Colon (tissue), 2 donors: Measurements from ENCODE around the gene WBP1.
"Not testable (repeated sequence)": the region's sequence is repeated elsewhere in the genome, so short reads cannot be mapped to it uniquely, and the experiment has no call there.

Experiments used
- FAIRE-seq: peaks from 2 replicates; lab custom pipeline; 2012; peaks lifted over from hg19 to GRCh38; lab: Jason Lieb, UNC
- donor health status: control.
- donor health status: control.

The WBP1 gene

GRCh38 chr2:74454654-74455511, 3.4 kb upstream of the WBP1 start, which contains the start of gene INO80B:
TSS of gene INO80B (plus strand) at chr2:74455087. CDS start at chr2:74455117, 30 bp downstream.
- peak; percentile 45 for FAIRE-seq

GRCh38 chr2:74457129-74457548, 1.1 kb upstream of the WBP1 start:
- FAIRE-seq = no peak

DNA sequence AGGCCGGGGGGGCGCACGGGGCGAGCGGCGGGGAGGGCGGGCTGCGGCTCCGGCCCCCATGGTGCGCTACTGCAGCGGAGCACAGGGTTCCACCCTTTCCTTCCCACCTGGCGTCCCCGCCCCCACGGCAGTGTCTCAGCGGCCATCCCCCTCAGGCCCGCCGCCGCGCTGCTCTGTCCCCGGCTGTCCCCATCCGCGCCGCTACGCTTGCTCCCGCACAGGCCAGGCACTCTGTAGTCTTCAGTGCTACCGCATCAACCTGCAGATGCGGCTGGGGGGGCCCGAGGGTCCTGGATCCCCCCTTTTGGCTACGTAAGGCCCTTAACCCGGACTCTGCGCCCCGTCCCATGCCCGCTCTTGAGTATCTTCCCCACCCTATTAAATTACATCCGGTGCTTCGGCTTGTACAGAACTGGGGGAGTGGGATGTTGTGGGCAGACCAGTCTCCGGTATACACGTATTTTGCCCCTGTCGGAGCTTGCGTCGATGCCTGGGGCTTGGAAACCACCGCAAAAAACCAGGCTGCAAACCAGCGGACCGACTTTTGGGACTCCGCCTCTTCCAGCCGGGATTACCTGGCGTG, 598 bp upstream of the WBP1 start:
- no peak for FAIRE-seq

- FAIRE-seq = no peak
These were observed 713 bp downstream of the WBP1 start for GRCh38 chr2:74458938-74459363.

DNA sequence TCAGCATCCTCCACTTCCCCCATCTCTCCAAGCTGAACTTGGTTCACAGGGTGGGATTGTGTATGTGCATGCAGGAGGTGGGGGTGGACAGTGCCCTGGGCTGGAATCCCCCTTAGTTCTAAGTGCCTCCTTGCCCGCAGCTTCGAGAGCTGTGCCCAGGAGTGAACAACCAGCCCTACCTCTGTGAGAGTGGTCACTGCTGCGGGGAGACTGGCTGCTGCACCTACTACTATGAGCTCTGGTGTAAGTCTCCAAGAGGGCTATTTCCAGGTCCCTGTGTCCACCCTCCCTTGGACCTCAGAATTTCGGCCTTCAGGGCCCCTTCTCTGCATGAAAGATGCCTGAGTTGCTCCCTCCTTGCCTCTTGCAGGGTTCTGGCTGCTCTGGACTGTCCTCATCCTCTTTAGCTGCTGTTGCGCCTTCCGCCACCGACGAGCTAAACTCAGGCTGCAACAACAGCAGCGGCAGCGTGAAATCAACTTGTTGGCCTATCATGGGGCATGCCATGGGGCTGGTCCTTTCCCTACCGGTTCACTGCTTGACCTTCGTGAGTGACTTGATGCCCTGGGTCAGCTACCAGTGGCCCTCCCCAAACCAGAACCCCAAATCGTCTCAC, 1.4 kb downstream of the WBP1 start:
- FAIRE-seq = not testable (repeated sequence)

- FAIRE-seq = not testable (repeated sequence)
These were observed 1.9 kb downstream of the WBP1 start for GRCh38 chr2:74460187-74460586.

DNA sequence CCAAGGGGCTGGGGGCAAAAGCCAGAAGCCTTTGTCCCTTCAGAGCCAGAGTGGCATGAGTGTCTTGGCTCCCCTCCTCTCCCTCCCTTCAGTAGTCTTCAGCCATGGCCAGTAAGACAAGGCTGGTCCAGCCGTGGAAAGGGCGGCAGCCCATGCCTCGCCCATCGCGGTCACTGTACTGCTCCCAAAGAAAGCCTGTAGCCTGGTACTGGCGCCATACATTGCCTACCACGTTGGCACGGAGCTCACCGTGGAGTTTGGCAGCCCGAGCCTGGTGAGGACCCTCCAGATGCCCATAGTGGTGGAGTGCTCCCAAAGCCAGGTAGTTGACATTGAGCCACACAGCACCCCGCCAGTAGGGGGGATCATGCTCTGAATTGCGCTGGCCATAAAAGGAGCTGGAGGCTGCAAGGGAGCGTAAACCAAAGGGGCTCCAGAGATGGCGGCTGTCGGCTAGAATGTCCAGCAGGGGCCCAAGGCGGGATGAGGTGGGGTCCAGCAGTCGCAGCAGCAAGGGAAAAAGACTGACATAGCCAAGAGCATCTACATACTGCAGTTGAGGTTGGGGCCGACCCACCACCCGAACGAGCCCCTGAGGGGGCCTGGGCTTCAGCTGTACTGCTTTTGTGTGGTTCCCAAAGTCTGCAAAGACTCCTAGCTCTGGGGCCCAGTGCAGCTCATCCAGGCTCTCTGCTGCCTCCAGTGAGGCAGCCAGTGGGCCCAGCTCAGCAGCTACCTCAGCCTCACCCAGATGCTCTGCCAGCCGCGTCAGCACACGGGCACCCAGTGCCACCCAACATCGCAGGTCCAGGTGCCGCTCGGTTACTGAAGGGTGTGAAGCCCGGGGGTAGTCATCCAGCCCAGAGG, 3.2 kb downstream of the WBP1 start:
- FAIRE-seq = no peak

GRCh38 chr2:74462054-74462785, 4.0 kb downstream of the WBP1 start:
- FAIRE-seq = no peak

DNA sequence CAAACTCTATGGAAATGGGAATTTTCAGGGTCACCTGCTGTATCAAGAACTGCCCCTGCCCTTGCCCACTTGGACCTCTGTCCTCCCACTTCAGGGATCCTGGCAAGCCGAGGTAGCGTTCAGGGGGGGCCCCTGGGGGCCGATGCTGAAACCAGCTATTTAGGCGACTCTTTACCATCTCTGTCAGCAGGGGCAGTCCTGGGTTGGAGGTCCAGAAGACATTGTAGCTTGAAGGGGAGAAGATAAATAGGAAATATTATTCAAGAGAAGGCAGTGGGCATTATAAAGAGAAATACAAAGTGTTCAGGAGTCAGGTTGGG, 4.5 kb downstream of the WBP1 start:
- FAIRE-seq = no peak

- FAIRE-seq = no peak
These were observed 6.2 kb downstream of the WBP1 start for GRCh38 chr2:74464406-74464805.

GRCh38 chr2:74470742-74471141, 12.5 kb downstream of the WBP1 start:
- FAIRE-seq = not testable (repeated sequence)

- no peak for FAIRE-seq
These were observed 13.3 kb downstream of the WBP1 start for GRCh38 chr2:74471332-74472065.

- no peak for FAIRE-seq
These were observed 14.1 kb downstream of the WBP1 start, which contains the start of gene MRPL53 for GRCh38 chr2:74472086-74472944. TSS of gene MRPL53 (minus strand) at chr2:74472680. CDS start at chr2:74472660, 20 bp downstream.

DNA sequence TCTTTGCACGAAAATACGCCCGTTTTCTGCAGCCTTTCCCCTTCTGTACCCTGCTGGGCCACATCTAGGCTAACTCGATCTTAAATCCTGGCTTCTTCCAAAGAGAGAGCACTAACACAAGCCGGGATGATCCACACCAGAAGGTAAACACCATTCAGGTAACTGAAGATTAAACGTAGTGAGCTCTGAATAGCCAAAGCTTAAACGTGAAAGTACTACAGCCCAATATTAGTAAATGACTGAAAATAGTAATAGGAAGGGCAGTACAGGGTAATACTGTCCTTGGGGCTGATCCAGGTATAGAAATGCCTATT, 14.7 kb downstream of the WBP1 start:
- FAIRE-seq = no peak

DNA sequence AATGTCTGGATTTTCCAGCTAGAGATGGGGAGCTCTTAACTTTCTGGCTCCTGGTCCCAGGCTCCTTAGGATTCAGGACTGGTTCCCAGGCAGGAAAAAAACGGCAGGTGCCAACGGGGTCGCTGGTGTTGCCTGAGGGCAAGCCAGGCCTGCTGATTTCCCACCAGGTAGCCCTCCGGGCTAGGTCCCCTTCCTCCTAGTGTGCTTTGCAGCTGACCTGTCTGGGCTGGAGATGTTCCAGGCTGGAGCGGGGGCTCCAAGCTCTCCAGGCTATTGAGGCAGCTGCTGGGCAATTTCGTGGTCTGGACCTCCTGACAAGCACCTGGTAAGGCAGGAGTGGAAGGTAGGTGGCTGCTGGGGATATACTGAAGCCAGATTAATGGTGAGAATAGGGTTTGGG, 16.2 kb downstream of the WBP1 start:
- no peak for FAIRE-seq

GRCh38 chr2:74474899-74475298, 16.7 kb downstream of the WBP1 start:
- no peak for FAIRE-seq

GRCh38 chr2:74481431-74481830, 23.2 kb downstream of the WBP1 start:
- FAIRE-seq = no peak

DNA sequence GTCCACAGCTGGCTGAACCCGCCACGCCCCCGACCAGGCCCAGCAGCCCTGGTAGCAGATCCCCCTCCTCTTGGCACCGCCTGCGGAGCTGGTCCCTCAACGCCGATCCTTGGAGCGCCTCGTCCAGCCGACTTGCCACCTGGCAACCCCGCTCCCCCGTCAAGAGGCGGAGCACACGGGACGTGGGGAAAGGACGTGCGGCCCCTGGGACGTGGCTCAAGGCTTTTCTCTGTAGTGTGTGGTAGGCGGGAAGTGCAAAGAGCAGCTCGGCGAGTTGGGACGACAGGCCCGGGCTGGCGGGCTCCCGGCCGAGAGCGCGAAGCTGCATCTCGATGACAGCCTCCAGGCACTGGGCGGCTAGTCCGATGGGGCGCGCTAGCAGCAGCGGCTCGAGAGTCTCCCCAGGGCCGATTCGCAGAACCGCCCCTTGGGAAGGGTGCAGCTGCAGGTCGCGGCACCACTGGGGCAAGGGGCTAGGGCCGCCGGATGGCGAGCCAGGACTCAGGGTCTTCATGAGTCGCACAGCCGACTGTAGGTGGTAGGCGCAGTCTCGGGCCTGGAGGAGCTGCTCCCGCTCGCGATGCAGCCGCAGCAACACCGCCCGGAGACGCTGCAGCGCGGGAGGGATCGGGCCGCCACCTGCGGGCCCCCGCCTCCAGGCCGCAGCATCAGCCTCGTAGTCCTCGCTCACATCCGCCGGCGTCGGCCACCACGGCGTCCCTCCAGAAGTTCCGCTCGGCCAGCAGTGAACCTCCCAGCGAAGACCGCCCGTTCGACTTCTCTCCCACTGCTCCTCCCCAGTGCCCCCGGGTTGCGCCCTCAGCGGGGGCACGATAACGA, 23.9 kb downstream of the WBP1 start:
- FAIRE-seq = no peak
